Body of pancreas (tissue), 4 donors: Measurements from ENCODE around the gene DHX29. TPM values are rescaled to one million over a fixed set of nuclear protein-coding genes. Genes with fewer than 3 reads are reported as not detected.

Experiments used
- ATAC-seq: fragments of 150-250 bp; one replicate; pipeline ENCODE4 v1.9.1; 2016
- DNase-seq, 4 donors: peaks; one replicate each; pipeline ENCODE4 v3.0.0-alpha.2; 2019
- H3K27ac ChIP-seq, 4 donors: fragments of 200-600 bp; sonication (generic); 1 replicate in 3 of 4; 2 replicates in 1 of 4; pipeline versions ENCODE4 v1.5.1 to v1.6.1; 2016 to 2019; ENCODE audit warnings: mild to moderate bottlenecking in 1 of 4, mixed read lengths in 1 of 4, moderate library complexity in 1 of 4
- H3K27me3 ChIP-seq, 2 donors: fragments of 200-600 bp; sonication (generic); one replicate each; pipeline ENCODE4 v1.6.0; 2016; ENCODE audit warnings: mild to moderate bottlenecking in 1 of 2
- H3K36me3 ChIP-seq, 2 donors: fragments of 200-600 bp; sonication (generic); replicated peaks in 1 of 2; 2 replicates each; pipeline ENCODE4 v1.5.1; 2016; ENCODE audit warnings: low read depth in 2 of 2; ENCODE audit not compliant: insufficient read depth in 1 of 2
- H3K4me1 ChIP-seq: fragments of 200-600 bp; sonication (generic); one replicate; pipeline ENCODE4 v1.6.0; 2016
- H3K4me3 ChIP-seq, 2 donors: fragments of 200-600 bp; sonication (generic); 1 replicate in 1 of 2; 2 replicates in 1 of 2; pipeline ENCODE4 v1.5.1; 2016 to 2019
- H3K9me3 ChIP-seq, 3 donors: fragments of 200-600 bp; sonication (generic); 1 replicate in 2 of 3; 2 replicates in 1 of 3; pipeline ENCODE4 v1.5.1; 2016
- POLR2A ChIP-seq, 3 donors: fragments of 450-650 bp; IDR thresholded peaks; one replicate each; pipeline ENCODE4 v1.6.1; 2016; ENCODE audit warnings: antibody characterized with exemption in 3 of 3, mild to moderate bottlenecking in 2 of 3
- WGBS, 2 donors: methylation state at CpG; one replicate each; pipeline ENCODE4 v1.1.5; 2017; 5-methylcytosine and 5-hydroxymethylcytosine counted together
- intact Hi-C: fragments of 100-400 bp; cut with DNase I; formaldehyde crosslinking; loops from one replicate; pipeline ENCODE4 v1.15.1; 2023
- total RNA-seq, 2 donors: library from RNA; depleted of rRNA; stranded (reverse); fragments of >200 nt; gene quantifications; one replicate each; pipeline ENCODE4 v1.1.0, GENCODE V29; 2016
- TF ChIP-seq, protein P1 (sequence below), 7 experiments: fragments of 450-650 bp in 4 of 7; fragments of 200-600 bp in 3 of 7; sonication (generic) in 3 of 7; IDR thresholded peaks; one replicate each; pipeline ENCODE4 v1.5.1; 2016 to 2019; ENCODE audit warnings: antibody characterized with exemption in 7 of 7

DHX29 gene
- total RNA-seq, 2 donors from 2014 or later = 11.9 to 25.4 TPM

DNA sequence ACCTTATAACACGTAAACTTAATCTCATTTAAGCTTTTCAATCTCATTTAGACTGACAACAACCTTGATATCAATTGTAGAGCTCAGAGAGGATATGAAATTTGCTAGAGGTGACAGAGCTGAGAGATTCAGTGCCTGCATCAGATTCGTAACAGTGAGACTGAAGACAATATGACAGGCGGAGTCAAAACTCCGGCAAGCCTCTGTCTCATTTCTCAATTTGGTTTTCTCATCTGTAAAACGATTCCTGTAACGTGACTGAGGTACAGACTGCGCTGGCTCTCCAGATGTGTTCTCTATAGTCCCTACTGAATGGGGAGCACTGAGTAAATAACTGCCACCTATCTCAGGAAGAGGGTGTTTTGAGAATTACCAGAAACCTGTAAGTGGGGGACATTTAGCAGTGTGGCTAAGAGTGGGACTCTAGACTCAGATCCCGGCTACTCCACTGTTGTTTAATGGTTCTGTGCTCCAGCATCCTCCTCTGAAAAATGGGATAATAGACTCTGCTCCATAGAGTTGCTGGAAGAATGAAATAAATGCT, 77.3 kb downstream of the DHX29 start:
- H3K27ac ChIP-seq = no peak overlapping the region
- H3K4me1 ChIP-seq = peaks cover 48% of the 10 kb centered on the region
- 46 to 66% methylated on average over 8 of the region's 8 CpGs for WGBS, 2 donors
- H3K36me3 ChIP-seq = no peaks in the 10 kb centered on the region
- no peaks in the 10 kb centered on the region for H3K27me3 ChIP-seq
- intact Hi-C loops = no loop called here
- no peak for DNase-seq
- H3K4me3 ChIP-seq = no peak overlapping the region
- ATAC-seq = no peak
- TF ChIP-seq, protein P1, sequence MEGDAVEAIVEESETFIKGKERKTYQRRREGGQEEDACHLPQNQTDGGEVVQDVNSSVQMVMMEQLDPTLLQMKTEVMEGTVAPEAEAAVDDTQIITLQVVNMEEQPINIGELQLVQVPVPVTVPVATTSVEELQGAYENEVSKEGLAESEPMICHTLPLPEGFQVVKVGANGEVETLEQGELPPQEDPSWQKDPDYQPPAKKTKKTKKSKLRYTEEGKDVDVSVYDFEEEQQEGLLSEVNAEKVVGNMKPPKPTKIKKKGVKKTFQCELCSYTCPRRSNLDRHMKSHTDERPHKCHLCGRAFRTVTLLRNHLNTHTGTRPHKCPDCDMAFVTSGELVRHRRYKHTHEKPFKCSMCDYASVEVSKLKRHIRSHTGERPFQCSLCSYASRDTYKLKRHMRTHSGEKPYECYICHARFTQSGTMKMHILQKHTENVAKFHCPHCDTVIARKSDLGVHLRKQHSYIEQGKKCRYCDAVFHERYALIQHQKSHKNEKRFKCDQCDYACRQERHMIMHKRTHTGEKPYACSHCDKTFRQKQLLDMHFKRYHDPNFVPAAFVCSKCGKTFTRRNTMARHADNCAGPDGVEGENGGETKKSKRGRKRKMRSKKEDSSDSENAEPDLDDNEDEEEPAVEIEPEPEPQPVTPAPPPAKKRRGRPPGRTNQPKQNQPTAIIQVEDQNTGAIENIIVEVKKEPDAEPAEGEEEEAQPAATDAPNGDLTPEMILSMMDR (IDR thresholded peaks at IDR 0.05) = no peak
- no peak for TF ChIP-seq POLR2A (IDR thresholded peaks at IDR 0.05)
- no peaks in the 10 kb centered on the region for H3K9me3 ChIP-seq

DNA sequence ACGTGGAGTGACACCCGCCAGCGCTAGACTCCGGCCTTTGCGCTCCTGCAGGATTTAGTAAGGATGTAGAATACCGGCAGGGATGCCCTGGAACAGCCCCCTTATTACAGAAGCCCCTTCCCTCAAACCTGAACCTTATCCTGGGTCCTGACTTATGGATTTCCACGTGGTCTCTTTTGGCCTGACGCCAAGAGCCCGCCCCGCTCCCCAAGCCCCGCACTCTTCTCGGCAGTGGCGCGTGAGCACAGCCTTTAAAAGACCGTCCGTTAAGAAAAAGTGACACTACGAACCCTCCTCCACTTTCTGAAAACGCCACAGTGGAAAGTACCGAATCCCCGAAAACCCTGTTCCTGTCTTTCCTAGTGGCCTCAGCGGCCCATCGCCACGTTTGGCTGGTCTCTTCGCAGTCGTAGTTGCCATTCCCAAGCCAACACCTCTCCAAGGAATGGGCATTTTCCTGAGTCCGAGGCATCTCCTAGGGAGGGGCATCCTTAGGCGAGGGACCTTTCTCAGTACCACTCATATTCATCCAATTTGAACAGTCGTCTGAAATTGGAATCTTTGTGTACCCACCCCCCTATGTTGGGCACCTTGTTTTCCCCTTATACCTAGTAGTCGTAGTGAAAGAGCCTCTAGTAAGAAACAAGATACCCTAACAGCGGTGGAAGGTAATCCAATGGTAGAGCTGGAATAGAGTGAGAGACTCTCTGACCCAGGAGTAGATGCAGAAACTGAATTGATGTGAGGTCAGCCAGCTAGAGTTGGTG, 79.6 kb downstream of the DHX29 start:
- no peaks in the 10 kb centered on the region for H3K36me3 ChIP-seq
- no peaks in the 10 kb centered on the region for H3K9me3 ChIP-seq
- DNase-seq (no peak), ATAC-seq (no peak)
- H3K27me3 ChIP-seq = no peaks in the 10 kb centered on the region
- H3K4me3 ChIP-seq = peak overlapping the region; percentile 21 to 32
- no peak for TF ChIP-seq POLR2A (IDR thresholded peaks at IDR 0.05)
- TF ChIP-seq, protein P1 (IDR thresholded peaks at IDR 0.05) = no peak
- WGBS, 2 donors = 8 to 16% methylated on average over 28 to 30 of the region's 30 CpGs
- intact Hi-C loops = loop anchor here (5.0 kb wide), 1 partner anchor 46 kb away; no protein-coding TSS in a partner anchor
- peak overlapping the region in 3 of 4 donors; percentile 24 to 62 (median 47) for H3K27ac ChIP-seq
- H3K4me1 ChIP-seq = peaks cover 35% of the 10 kb centered on the region

DNA sequence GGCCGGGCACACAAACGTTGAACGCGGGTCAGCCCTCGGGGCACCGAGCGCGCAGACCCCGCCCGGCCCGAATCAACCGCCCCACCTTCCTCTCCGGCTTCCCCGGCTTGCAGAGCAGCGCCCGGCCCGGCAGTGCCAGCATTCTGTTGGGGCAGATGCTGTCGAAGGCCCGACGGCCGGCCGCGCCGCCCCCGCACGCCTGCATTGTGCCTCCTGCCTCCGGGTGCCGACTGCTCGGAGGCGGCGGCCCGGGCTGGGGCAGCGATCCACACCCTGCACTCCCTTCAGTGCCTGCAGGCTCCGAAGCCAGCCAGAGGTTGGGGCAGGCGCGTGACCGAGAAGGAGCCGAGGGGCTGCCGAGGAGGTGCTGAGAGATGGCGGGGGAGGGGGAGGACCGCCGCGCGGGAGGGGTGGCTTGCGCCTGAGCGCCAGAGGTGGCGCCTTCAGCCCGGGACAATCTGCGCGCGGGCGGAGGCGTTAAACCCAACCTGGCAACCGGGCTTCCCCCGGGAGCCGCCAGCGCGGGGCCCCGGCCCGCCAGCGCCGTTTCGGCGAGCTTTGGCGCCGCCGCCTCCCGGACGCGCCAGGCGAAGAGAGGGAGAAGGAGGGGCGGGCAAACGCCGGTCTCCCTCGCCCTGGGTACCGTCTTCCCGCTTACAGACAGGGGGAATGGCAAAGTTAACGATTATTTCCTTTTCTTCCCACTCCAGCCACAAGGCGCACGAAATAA, 80.4 kb downstream of the DHX29 start, which contains the start of gene MCIDAS:
TSS of gene MCIDAS (minus strand) at position 382 of the 730 bp plus-strand sequence. CDS start at position 205, 177 bp downstream.
- Histone ChIP-seq H3K4me3 (peak within 1 kb of the TSS; percentile 21 to 32), H3K36me3 (no peaks in the 10 kb centered on the region), H3K9me3 (no peaks in the 10 kb centered on the region), H3K27me3 (no peaks in the 10 kb centered on the region), H3K4me1 (peaks cover 35% of the 10 kb centered on the region), H3K27ac (peak within 1 kb of the TSS in 3 of 4 donors; percentile 24 to 62 (median 47))
- intact Hi-C loops = loop anchor here (5.0 kb wide), 1 partner anchor 45 kb away; no protein-coding TSS in a partner anchor
- peak; percentile 76 to 87 (median 80) for DNase-seq
- WGBS, 2 donors = 0 to 1% methylated on average over 5 to 80 of the region's 80 CpGs
- TF ChIP-seq, protein P1 (IDR thresholded peaks at IDR 0.05) = peak; percentile 27 to 56 (median 41)
- no peak for TF ChIP-seq POLR2A (IDR thresholded peaks at IDR 0.05)
- peak; percentile 86 for ATAC-seq

DNA sequence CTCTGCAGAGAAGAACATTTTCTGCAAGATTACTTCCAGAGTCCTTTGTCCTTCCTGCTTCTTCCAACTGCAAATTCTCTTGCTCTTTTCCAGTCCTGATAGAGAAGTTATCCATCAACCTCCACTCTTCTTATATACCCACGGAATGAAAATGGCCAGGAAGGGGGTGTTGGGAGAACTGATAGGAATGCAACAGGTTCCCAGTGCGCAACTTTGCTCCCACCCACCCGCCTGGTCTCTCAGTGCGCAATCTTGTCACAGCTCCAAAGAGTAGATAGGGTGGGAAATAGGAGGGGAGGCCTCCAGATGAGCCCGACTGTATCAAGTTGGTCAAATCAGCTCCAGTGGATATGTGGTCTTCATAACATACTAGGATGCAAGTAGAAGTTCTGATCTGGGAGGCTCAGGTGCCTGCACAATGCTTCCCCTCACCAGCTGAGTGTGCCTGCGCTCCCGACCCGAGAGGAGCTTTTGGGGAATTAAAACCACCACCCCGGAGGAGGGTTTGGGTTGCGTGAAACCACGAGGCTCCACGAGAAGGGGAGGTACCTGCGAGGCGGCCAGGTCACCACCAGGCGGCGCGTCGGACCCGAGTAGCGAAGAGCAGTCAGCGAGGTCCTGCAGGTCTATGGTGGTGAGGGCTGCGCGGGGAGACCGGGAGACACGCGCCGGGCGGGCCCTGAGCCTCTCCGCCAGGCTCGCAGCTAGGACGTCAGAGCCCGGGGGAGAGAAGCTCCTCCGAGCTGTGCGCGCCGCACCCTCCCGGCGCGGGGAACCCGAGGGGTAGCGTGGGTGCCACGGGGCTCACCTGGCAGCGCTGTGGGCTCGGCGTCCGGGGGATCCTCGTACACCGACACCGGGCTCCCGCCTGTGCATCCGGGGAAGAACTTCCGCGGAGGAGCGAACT, 81.2 kb downstream of the DHX29 start:
- 5 to 55% methylated on average over 5 to 54 of the region's 54 CpGs for WGBS, 2 donors
- Histone ChIP-seq H3K27me3 (no peaks in the 10 kb centered on the region), H3K4me3 (peak overlapping the region; percentile 21 to 32), H3K4me1 (peaks cover 29% of the 10 kb centered on the region), H3K9me3 (no peaks in the 10 kb centered on the region), H3K27ac (peak overlapping the region in 3 of 4 donors; percentile 24 to 62 (median 47)), H3K36me3 (no peaks in the 10 kb centered on the region)
- intact Hi-C loops = loop anchor here (5.0 kb wide), 1 partner anchor 44 kb away; no protein-coding TSS in a partner anchor
- TF ChIP-seq, protein P1 (IDR thresholded peaks at IDR 0.05) = peak; percentile 20 to 61 (median 51)
- peak in 1 of 3 donors; percentile 4 for TF ChIP-seq POLR2A (IDR thresholded peaks at IDR 0.05)
- DNase-seq = peak; percentile 41 to 62 (median 54)
- ATAC-seq = peak; percentile 50
